Naive B cell (primary cell): Measurements from ENCODE around the gene B4GALT3. TPM values are rescaled to one million over a fixed set of nuclear protein-coding genes. Genes with fewer than 3 reads are reported as not detected.
A peak's percentile ranks its signal among the peaks of the same experiment; 100 is the strongest.
"Not testable (repeated sequence)": the region's sequence is repeated elsewhere in the genome, so short reads cannot be mapped to it uniquely, and the experiment has no call there.

ENCODE experiments used
- ATAC-seq, 2 donors: fragments of 150-1000 bp; cut with Tn5 transposase; 2 replicates each; pipeline ENCODE4 v1.10.0; 2021; ENCODE audit warnings: low read depth in 2 of 2, mild to moderate bottlenecking in 2 of 2, moderate library complexity in 2 of 2
- DNase-seq: peaks from one replicate; pipeline ENCODE4 v3.0.0; 2022
- H3K27ac Mint-ChIP-seq, 6 donors: one replicate each; pipeline ENCODE4 v1.8.0; 2020 to 2022; ENCODE audit warnings: mild to moderate bottlenecking in 6 of 6, mixed read lengths in 6 of 6, moderate library complexity in 5 of 6, inconsistent platforms in 2 of 6
- H3K27me3 Mint-ChIP-seq, 3 donors: one replicate each; pipeline ENCODE4 v1.8.0; 2021 to 2022; ENCODE audit warnings: mixed read lengths in 3 of 3, mild to moderate bottlenecking in 1 of 3
- H3K36me3 Mint-ChIP-seq, 2 donors: one replicate each; pipeline ENCODE4 v1.8.0; 2020 to 2022; ENCODE audit warnings: mixed read lengths in 2 of 2, inconsistent platforms in 1 of 2, mild to moderate bottlenecking in 1 of 2
- H3K4me1 Mint-ChIP-seq, 3 donors: one replicate each; pipeline ENCODE4 v1.8.0; 2020 to 2022; ENCODE audit warnings: mixed read lengths in 3 of 3, inconsistent platforms in 1 of 3, mild to moderate bottlenecking in 1 of 3, moderate library complexity in 1 of 3
- H3K4me3 Mint-ChIP-seq, 8 donors: one replicate each; pipeline ENCODE4 v1.8.0; 2020 to 2022; ENCODE audit warnings: mild to moderate bottlenecking in 8 of 8, mixed read lengths in 8 of 8, moderate library complexity in 8 of 8, inconsistent platforms in 2 of 8
- H3K9me3 Mint-ChIP-seq, 7 donors: one replicate each; pipeline ENCODE4 v1.8.0; 2020 to 2022; ENCODE audit warnings: mixed read lengths in 7 of 7, mild to moderate bottlenecking in 5 of 7, inconsistent platforms in 2 of 7, moderate library complexity in 1 of 7
- polyA plus RNA-seq, 6 donors: library from polyadenylated mRNA; unstranded; fragments of 300-500 nt; fragmentation: Illumina TruSeq; gene quantifications; one replicate each; pipeline ENCODE4 v1.2.3, GENCODE V29; 2021; ENCODE audit warnings: low read depth in 6 of 6

B4GALT3 gene
- polyA plus RNA-seq: 10 to 100 TPM; 37.8 to 51.6 (median 45.6) TPM

DNA sequence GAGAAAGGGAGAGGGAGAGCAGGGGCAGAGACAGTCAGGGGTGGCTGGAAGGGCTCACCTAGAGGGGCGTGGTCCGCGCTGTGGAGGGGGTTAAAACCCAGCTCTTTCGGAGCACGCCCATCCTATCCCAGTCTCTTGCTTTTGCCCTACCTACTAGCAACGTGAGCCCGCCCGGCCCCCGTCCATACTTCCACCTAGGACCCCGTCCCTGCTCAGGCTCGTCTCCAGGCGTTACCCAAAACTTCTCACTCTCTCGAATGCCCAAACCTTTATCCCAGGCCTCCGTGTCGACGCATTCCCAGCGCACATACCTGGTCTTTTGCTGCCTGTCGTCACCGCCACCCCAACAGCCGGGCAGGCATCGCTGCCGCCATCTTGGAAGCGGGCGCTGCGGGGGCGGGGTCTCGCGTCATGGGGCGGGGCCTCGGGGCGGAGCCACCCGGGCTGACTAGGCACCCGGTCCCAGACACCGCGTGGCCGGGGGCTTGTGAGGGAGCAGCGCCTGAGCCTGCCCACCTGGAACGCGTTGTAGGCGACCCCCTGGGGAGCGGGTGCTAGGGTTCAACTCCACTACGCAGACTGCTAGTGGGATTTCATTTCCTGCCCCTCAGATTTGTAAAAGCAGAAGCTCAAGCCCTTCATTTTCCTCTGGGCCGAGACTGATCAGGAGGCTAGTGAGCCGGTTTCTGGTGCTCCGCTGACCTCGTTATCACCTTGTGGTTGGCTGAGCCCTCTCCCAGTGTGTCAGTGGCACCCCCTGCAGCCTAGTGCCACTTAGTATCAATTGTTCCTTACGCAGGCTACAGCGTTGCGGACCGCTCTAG lies at the start of gene B4GALT3:
B4GALT3 (minus strand) TSS at position 396 of the 824 bp plus-strand sequence. CDS start 1,447 bp downstream, outside the sequence.
- Mint-ChIP-seq H3K27ac (peak within 1 kb of the TSS; percentile 93 to 99 (median 98)), H3K4me1 (peaks cover 51 to 75% (median 72%) of the 10 kb centered on the region in 3 donors), H3K9me3 (no peaks in the 10 kb centered on the region), H3K27me3 (no peaks in the 10 kb centered on the region), H3K4me3 (peak within 1 kb of the TSS; percentile 89 to 100 (median 99)), H3K36me3 (peaks cover 7 to 17% of the 10 kb centered on the region in 2 donors)
- ATAC-seq: peak; percentile 92 to 93
- DNase-seq: peak; percentile 92

DNA sequence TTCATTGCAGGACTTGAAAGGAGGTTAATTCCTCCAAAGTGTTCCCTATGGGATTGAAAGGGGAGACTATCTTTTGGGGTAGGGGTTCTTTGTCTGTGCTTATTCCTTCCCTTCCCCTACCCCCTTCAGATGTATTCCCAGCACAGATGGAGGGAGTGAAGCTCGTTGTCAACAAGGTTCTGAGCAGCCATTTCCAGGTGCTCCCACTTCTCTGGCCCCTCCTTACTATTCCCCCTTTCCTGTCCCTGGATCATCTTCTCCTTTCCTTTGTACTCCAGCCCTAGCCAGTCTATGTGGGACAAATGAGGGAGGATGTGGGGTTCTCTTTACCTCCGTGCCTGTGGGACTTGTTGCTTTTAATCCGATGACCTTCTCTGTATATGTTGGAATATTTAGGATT lies 49.5 kb upstream of the B4GALT3 start:
- H3K27me3 Mint-ChIP-seq: peaks cover 21 to 25% (median 25%) of the 10 kb centered on the region in 3 donors
- H3K36me3 Mint-ChIP-seq: peaks cover 0 to 6% of the 10 kb centered on the region in 2 donors
- H3K27ac Mint-ChIP-seq: peak overlapping the region in 2 of 6 donors; percentile 54 to 89
- H3K9me3 Mint-ChIP-seq: no peaks in the 10 kb centered on the region
- ATAC-seq (no peak), DNase-seq (no peak)
- peaks cover 15 to 37% (median 36%) of the 10 kb centered on the region in 3 donors for H3K4me1 Mint-ChIP-seq
- peak overlapping the region; percentile 74 to 100 (median 98) for H3K4me3 Mint-ChIP-seq

DNA sequence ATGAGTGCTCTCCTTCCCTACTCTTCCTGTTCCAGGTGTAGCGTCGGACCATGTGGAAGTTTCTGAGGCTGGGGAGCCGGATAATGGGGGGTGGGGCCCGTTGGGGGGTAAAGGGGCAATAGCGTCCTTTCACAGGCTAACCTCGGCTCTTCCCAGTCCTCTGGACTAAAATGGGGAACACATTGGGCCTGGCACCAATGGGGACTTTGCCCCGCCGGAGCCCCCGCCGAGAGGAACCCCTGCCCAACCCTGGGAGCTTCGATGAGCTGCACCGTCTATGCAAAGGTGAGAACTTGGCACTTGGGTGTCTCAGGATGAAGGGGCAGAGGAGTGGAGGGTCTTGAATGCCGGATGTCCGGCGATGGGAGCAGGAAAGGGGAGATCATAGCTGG lies 49.0 kb upstream of the B4GALT3 start:
- Mint-ChIP-seq H3K36me3 (peaks cover 0 to 6% of the 10 kb centered on the region in 2 donors), H3K9me3 (no peaks in the 10 kb centered on the region), H3K27ac (peak overlapping the region in 4 of 6 donors; percentile 85 to 99 (median 91)), H3K4me1 (peaks cover 15 to 37% (median 36%) of the 10 kb centered on the region in 3 donors), H3K4me3 (peak overlapping the region; percentile 84 to 100 (median 100)), H3K27me3 (peaks cover 21 to 28% (median 28%) of the 10 kb centered on the region in 3 donors)
- ATAC-seq: no peak
- no peak for DNase-seq

DNA sequence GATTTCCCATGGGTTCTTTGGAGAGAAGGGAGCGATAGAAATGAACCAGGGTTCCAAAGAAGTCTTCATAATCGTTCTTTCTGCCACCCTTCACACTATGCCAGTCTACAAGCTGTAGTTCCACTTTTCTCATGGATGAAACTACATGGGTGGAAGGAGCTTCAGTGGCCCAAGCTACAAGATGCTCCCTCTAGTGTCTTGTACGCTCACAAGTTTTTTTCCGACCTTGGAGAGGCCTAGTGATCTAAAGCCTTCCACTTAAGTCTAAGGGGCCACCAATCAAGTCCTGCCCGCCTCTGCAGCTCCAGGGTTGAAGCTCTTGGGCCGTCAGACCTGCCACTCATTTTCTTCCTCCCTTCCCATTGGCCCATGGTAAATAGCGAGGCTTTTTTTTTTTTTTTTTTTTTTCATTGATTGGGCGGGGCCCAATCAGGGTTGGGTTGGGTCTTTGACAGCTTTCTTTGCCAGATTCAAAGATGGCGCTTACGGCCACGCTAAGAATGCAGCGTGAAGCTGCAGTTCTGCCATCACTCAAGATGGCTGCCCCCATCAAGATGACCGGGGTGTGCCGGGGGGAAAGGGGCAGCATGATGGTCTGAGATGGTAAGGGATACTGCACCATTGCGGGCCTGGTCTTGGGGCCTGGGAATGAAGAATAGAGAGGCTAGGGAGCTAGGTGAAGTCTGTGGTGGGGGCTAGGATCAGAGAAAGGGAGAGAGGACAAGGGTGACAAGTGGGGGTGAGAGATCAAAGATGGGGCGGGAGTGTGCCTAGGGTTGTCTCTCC lies 48.4 kb upstream of the B4GALT3 start, which contains the start of gene TOMM40L:
TOMM40L (plus strand) TSS at position 527 of the 786 bp plus-strand sequence. CDS start 430 bp downstream, outside the sequence.
- peaks cover 22 to 34% (median 32%) of the 10 kb centered on the region in 3 donors for H3K27me3 Mint-ChIP-seq
- peak; percentile 80 for DNase-seq
- H3K9me3 Mint-ChIP-seq: no peaks in the 10 kb centered on the region
- peaks cover 0 to 6% of the 10 kb centered on the region in 2 donors for H3K36me3 Mint-ChIP-seq
- H3K27ac Mint-ChIP-seq: peak within 1 kb of the TSS; percentile 85 to 99 (median 94)
- peak; percentile 92 to 93 for ATAC-seq
- H3K4me1 Mint-ChIP-seq: peaks cover 15 to 37% (median 36%) of the 10 kb centered on the region in 3 donors
- H3K4me3 Mint-ChIP-seq: peak within 1 kb of the TSS; percentile 84 to 100 (median 100)

DNA sequence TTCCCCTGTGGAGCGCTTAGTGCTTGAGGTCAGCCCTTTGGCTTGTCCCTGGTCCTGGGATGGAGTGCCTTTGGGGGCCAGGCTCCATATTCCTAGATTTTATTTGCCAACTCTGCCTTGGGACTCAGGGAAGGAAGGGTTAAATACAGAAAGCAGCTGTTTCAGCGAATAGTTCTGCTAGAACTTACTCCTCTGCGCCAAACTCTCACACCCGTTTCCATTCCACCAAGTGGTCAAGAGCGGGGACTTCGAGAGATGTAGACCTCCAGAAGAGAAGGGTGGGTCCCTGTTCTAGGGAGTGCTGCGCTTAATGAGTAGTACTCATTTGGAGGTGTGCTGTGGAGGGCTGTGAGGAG lies 47.8 kb upstream of the B4GALT3 start:
- Mint-ChIP-seq H3K4me3 (peak overlapping the region in 5 of 8 donors; percentile 7 to 100 (median 96)), H3K4me1 (peaks cover 15 to 37% (median 36%) of the 10 kb centered on the region in 3 donors), H3K36me3 (peaks cover 0 to 6% of the 10 kb centered on the region in 2 donors), H3K9me3 (no peaks in the 10 kb centered on the region), H3K27ac (peak overlapping the region in 4 of 6 donors; percentile 70 to 99 (median 86)), H3K27me3 (peaks cover 27 to 38% (median 37%) of the 10 kb centered on the region in 3 donors)
- ATAC-seq (no peak), DNase-seq (peak; percentile 13)

DNA sequence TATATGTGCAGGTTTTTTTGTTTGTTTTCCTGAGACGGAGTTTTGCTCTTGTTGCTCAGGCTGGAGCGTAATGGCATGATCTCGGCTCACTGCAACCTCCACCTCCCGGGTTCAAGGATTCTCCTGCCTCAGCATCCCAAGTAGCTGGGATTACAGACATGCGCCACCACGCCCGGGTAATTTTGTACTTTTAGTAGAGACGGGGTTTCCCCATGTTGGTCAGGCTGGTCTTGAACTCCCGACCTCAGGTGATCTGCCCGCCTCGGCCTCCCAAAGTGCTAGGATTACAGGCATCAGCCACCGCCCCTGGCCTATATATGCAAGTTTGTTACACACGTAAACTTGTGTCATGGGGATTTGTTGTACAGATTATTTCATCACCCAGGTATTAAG lies 47.4 kb upstream of the B4GALT3 start:
- Mint-ChIP-seq H3K4me1 (peaks cover 15 to 37% (median 36%) of the 10 kb centered on the region in 3 donors), H3K27me3 (peaks cover 31 to 43% (median 37%) of the 10 kb centered on the region in 3 donors)
- H3K36me3 Mint-ChIP-seq, H3K4me3 Mint-ChIP-seq, H3K27ac Mint-ChIP-seq, ATAC-seq, DNase-seq, H3K9me3 Mint-ChIP-seq: not testable (repeated sequence)

DNA sequence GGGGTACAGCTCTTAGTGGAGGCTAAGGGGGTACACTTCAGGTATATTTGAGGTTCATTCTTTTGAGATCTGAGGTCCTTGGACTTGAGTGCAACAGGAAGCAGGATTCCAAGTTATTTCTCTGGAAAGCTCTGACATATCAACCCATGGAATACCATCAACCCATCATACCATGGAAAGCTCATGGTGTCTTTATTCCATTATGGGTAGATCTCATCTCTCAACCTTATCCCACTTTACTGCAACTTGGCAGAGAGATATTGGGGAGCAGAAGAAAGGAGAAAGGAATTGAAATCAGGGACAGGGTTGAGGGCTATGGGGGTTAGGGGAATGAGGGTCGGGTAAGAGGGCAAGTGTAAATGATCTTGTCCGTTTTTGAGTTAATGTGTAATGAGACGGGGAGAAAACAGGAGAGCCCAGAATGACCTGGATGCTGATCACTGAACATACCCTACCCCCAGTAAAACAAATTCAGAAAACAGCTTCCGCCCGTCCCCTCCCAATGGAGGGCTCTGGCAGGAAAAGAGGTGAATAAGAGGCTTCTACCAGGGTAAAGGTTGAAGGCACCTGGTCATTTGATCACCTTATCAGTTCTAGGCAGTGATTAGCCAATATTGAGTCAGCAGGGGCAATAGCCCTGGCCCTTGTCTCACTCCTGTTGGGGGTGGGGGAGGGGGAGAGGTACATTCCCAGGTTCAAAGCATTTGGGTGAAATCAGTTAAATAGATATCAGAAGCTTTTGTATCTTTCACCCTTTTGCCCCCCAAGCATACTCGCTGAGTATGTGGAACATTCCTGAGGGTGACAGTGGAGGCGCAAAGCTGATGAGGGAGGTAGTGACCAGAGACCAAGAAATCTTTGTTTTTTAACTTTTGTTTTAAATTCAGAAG lies 46.7 kb upstream of the B4GALT3 start:
- H3K27me3 Mint-ChIP-seq: peaks cover 37 to 49% (median 43%) of the 10 kb centered on the region in 3 donors
- H3K9me3 Mint-ChIP-seq: no peaks in the 10 kb centered on the region
- peak overlapping the region in 1 of 8 donors; percentile 40 for H3K4me3 Mint-ChIP-seq
- ATAC-seq (no peak), DNase-seq (no peak)
- peaks cover 15 to 37% (median 36%) of the 10 kb centered on the region in 3 donors for H3K4me1 Mint-ChIP-seq
- peaks cover 0 to 6% of the 10 kb centered on the region in 2 donors for H3K36me3 Mint-ChIP-seq
- H3K27ac Mint-ChIP-seq: peak overlapping the region in 3 of 6 donors; percentile 60 to 82 (median 61)

DNA sequence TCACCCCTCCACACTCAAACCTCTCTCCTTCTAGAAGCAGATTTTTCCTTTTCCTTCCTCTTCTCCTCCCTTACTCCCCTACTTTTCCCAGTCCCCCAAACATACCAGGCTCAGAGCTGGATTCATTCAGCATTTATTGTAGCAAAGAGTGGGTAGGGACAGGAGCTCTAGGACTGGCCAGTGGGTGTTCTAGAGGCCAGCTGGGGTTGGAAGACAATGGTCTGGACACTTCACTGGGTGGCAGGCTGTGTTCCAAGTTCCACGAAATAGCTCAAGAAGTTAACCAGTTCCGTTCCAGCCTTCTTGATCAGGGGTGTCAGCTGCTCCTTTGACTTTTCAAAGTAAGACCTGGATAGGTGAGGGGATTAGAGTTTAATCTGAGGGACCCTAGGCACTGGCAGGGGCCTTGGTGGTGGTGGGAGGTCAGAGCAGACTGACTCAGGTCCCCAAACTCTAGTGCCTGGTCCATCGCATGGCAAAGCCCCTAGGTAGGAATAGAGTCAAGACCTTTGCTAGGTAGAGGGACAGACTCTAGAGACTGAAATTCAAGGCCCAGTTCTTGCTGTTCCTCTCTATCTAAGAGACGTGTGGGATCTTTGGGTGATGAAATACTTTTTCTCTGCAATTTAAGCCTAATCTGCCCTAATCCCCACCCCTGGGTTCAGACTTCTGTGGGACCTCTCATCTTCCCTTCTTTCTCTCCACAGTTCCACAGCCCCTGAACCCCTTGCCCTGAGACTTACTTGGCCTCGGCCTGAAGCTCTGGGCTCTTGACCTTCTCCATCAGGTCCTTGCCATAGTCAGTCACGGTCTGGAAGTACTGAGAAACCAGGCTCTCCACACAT lies 45.1 kb upstream of the B4GALT3 start:
- peaks cover 15 to 44% (median 38%) of the 10 kb centered on the region in 3 donors for H3K4me1 Mint-ChIP-seq
- no peak for DNase-seq
- H3K27ac Mint-ChIP-seq: no peak overlapping the region
- H3K4me3 Mint-ChIP-seq: peak overlapping the region in 1 of 8 donors; percentile 42
- H3K36me3 Mint-ChIP-seq: no peaks in the 10 kb centered on the region
- ATAC-seq: no peak
- H3K9me3 Mint-ChIP-seq: no peaks in the 10 kb centered on the region
- peaks cover 44 to 56% (median 51%) of the 10 kb centered on the region in 3 donors for H3K27me3 Mint-ChIP-seq

DNA sequence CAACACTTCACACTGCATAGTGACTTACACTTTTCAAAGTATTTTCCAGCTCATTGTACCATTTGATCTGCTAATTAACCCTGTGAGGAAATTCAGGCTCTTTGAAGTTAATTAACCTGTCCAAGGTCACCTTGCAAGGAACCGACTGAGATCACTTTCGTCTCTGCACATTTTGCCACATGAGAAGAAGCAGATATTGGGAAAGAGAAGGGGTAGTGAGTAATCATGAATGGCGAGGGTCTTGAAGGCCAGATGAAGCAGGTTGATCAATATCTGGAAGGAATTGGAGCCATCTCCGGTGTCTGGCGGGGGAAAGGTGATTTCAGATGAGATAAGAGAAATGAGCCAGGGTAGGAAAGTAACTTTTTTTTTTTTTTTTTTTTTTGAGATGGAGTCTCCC lies 42.7 kb upstream of the B4GALT3 start:
- Mint-ChIP-seq H3K9me3 (no peaks in the 10 kb centered on the region), H3K27ac (no peak overlapping the region), H3K4me3 (no peak overlapping the region), H3K27me3 (peaks cover 50 to 59% (median 55%) of the 10 kb centered on the region in 3 donors), H3K4me1 (peaks cover 17 to 30% (median 25%) of the 10 kb centered on the region in 3 donors), H3K36me3 (peaks cover 0 to 3% of the 10 kb centered on the region in 2 donors)
- no peak for DNase-seq
- no peak for ATAC-seq

DNA sequence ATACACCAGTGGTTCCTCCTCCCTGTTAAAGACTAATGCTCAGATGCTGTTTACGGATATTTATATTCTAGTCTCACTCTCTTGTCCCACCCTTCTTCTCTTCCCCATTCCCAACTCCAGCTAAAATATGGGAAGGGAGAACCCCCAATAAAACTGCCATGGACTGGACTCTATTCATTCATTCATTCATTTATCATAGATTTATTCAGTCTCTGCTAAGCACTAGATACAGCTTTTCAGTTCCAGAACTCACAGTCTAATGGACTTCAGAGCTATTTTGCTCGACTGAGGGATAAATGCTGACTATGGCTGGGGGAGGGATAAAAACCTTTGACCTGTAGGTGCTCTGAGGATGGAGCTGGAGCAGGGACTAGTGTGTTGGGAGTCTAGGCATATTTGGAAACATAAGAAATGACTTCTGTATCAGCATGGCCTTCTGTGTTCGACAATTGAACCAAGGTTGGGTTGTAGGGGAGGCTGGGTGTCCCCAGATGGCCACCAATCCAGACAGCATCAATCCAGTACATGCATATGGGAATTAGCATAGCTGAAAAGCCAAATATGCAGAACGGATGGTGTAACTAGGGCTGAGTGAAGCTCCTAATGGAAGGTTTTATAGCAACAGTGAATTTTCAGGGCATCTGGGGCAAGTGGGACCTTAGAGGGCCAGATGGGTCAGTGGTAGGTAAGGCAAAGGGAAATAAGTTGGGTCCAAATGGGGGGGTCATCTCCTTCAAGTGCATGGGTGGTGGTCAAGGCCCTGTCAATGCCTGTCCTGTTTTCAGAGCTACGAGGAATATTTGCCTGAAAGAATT lies 42.0 kb upstream of the B4GALT3 start:
- no peak for DNase-seq
- H3K36me3 Mint-ChIP-seq: peaks cover 0 to 10% of the 10 kb centered on the region in 2 donors
- H3K4me1 Mint-ChIP-seq: peaks cover 19 to 33% (median 32%) of the 10 kb centered on the region in 3 donors
- H3K27me3 Mint-ChIP-seq: peaks cover 53 to 67% (median 60%) of the 10 kb centered on the region in 3 donors
- H3K27ac Mint-ChIP-seq: no peak overlapping the region
- H3K9me3 Mint-ChIP-seq: no peaks in the 10 kb centered on the region
- no peak for ATAC-seq
- H3K4me3 Mint-ChIP-seq: no peak overlapping the region
